ENCODE results near the gene ACTL6B. TPM values are rescaled to one million over a fixed set of nuclear protein-coding genes. Genes with fewer than 3 reads are reported as not detected.

The ACTL6B gene
- total and polyA plus RNA-seq, 2 of the 8 experiments (the other 6 are each of a cell fraction or from before 2014, with no cell fraction given): 2.1 to 4.5 TPM

DNA sequence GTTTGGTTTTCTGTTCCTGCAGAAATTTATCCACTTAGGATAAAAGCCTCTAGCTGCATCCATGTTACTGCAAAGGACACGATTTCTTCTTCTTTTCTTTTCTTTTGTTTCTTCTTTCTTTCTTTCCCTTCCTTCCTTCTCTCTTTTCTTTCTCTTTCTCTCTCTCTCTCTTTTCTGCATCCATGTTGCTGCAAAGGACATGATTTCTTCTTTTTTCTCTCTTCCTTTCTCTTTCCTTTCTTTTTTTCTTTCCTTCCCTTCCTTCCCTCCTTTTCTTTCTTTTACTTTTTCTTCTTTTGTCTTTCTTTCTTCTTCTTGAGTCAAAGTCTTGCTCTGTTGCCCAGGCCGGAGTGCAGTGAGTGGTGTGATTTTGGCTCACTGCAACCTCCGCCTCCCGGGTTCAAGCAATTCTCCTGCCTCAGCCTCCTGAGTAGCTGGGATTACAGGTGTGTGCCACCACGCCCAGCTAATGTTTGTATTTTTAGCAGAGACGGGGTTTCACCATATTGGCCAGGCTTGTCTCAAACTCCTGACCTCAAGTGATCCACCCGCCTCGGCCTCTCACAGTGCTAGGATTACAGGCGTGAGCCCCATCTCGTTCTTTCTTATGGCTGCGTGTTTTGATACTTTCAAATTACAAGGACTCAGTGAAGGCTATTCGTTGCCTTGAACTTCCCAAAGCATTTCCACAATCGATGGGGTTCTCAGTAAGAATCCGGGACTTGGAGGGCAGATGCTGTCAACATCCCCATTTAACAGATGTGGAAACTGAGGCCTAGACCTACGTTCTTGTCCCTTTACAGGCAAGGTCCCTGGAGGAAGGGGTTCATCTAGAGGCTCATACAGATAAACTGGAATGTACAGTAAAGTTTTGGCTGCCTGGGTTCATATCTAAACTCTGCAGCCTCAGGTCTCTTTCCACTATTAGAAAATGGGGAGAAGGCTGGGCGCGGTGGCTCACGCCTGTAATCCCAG lies 15.4 kb upstream of the ACTL6B start (continued):
- TF ChIP-seq EGR1 (IDR thresholded peaks at IDR 0.05; ENCODE audit: borderline replicate concordance, low read depth, low read length): no peak

Measured in H1 (cell line).